Measurements from ENCODE around the gene RAB1B.

RAB1B gene

DNA sequence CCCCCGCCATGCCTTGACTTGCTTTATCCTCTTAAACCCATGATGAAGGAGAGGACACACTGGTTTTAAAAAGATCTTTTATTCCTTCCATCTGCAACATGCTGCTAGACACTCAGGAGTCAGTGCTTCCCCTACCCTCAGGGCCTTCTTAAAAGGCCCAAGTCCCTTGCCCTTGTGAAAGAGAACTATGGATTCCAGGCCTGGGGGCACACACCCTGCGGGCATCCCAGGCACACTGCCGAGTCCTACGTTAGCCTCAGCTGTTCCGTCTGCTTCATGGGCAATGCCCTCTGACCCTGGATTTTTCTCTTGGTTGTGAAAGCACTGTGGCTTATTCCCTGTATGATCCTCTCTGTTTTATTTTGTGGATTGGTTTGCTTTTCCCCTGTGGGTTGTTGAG lies 35.1 kb upstream of the RAB1B start:
- no peak overlapping the region for H3K9ac ChIP-seq (ENCODE audit: insufficient read length)
- H3K9me3 ChIP-seq (ENCODE audit: low read depth, low read length) = no peaks in the 10 kb centered on the region
- no peaks in the 10 kb centered on the region for H3K36me3 ChIP-seq (ENCODE audit: insufficient read depth, low read length)
- H3K27ac ChIP-seq = no peak overlapping the region
- no peak for TF ChIP-seq FOXP2 (optimal IDR thresholded peaks at IDR 0.05; ENCODE audit: control extremely low read depth, extremely low read length, insufficient read depth)
- TF ChIP-seq EZH2 (IDR thresholded peaks at IDR 0.05) = no peak
- no peak for TF ChIP-seq POLR2AphosphoS5 (IDR thresholded peaks at IDR 0.05; ENCODE audit: borderline replicate concordance, low read depth, low read length)
- no peak overlapping the region for H3K4me3 ChIP-seq
- no peak for DNase-seq (ENCODE audit: low read depth, low spot score)

DNA sequence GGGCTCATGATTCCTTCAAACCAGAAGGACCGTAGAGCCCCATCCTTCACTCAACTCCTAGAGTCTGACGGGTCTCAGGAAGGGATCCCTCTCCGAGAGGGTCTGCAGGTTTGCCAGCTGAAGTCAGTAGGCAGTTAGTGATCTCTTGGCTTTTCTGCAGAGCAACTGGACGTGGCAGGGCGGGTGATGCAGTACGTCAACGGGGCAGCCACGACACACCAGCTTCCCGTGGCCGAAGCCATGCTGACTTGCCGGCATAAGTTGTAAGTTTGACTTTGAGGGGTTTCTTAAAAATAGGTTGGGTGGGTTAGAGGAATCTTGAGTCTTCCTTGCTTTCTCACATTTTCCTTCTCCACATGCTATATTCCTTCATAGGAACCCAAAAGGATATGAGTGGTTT lies 33.3 kb upstream of the RAB1B start:
- no peak for DNase-seq (ENCODE audit: low read depth, low spot score)
- TF ChIP-seq EZH2 (IDR thresholded peaks at IDR 0.05) (no peak), FOXP2 (optimal IDR thresholded peaks at IDR 0.05; ENCODE audit: control extremely low read depth, extremely low read length, insufficient read depth) (no peak), POLR2AphosphoS5 (IDR thresholded peaks at IDR 0.05; ENCODE audit: borderline replicate concordance, low read depth, low read length) (no peak)
- Histone ChIP-seq H3K27ac (no peak overlapping the region), H3K9ac (ENCODE audit: insufficient read length) (no peak overlapping the region), H3K4me3 (no peak overlapping the region), H3K9me3 (ENCODE audit: low read depth, low read length) (no peaks in the 10 kb centered on the region), H3K36me3 (ENCODE audit: insufficient read depth, low read length) (no peaks in the 10 kb centered on the region; the same call in 1 of the 2 replicates)

DNA sequence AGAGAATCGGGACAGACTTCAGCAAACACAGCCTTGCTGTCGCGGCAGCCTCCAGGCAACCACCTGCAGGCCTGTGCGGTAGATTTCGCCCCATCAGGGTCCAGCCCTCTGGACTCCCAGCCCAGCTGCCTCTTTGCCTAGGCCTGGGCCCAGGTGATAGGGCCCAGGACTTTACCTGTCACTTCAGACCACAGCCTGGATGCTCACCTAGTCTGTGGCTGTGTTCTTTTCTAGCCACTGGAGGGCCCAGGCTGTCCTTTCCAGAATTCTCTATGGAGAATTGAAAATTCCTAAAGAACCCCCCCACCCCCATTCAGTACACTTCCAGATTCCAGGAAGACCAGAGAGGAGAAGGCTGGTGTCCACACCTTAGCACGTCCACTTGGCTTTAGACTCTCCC lies 30.6 kb upstream of the RAB1B start:
- Histone ChIP-seq H3K36me3 (ENCODE audit: insufficient read depth, low read length) (no peaks in the 10 kb centered on the region; the same call in 1 of the 2 replicates), H3K9ac (ENCODE audit: insufficient read length) (no peak overlapping the region), H3K9me3 (ENCODE audit: low read depth, low read length) (no peaks in the 10 kb centered on the region), H3K27ac (no peak overlapping the region), H3K4me3 (no peak overlapping the region)
- TF ChIP-seq POLR2AphosphoS5 (IDR thresholded peaks at IDR 0.05; ENCODE audit: borderline replicate concordance, low read depth, low read length) = no peak
- DNase-seq (ENCODE audit: low read depth, low spot score) = no peak

DNA sequence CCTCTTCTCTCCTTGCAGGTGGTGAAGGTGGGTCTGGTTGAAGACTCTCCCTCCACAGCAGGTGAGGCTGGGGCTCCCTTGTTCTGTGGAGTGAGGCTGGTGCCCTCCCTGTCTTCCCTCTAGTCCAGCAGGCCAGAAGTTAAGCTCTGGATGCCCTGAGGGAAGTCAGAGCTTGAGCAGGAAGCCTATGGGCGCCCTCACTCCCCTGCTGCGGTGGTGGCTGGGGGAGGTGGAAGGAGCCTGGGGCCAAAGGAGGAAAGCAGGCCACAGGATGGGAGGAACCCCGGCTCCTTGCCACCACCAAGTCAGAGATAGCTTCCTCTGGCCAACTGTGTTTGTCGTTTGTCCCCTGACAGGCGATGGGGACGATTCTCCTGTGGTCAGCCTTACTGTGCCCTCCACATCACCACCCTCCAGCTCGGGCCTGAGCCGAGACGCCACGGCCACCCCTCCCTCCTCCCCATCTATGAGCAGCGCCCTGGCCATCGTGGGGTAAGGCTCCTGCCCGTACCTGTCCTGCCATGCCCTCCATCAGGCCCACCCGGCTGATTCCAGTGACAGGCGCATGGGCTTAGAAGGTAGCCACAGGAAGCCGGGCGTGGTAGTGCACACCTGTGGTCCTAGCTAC lies 29.5 kb upstream of the RAB1B start:
- Histone ChIP-seq H3K36me3 (ENCODE audit: insufficient read depth, low read length) (no peaks in the 10 kb centered on the region; the same call in 1 of the 2 replicates), H3K4me3 (no peak overlapping the region), H3K27ac (no peak overlapping the region), H3K9ac (ENCODE audit: insufficient read length) (no peak overlapping the region), H3K9me3 (ENCODE audit: low read depth, low read length) (no peaks in the 10 kb centered on the region)
- TF ChIP-seq FOXP2 (optimal IDR thresholded peaks at IDR 0.05; ENCODE audit: control extremely low read depth, extremely low read length, insufficient read depth) (no peak), EZH2 (IDR thresholded peaks at IDR 0.05) (no peak), POLR2AphosphoS5 (IDR thresholded peaks at IDR 0.05; ENCODE audit: borderline replicate concordance, low read depth, low read length) (no peak)
- no peak for DNase-seq (ENCODE audit: low read depth, low spot score)

DNA sequence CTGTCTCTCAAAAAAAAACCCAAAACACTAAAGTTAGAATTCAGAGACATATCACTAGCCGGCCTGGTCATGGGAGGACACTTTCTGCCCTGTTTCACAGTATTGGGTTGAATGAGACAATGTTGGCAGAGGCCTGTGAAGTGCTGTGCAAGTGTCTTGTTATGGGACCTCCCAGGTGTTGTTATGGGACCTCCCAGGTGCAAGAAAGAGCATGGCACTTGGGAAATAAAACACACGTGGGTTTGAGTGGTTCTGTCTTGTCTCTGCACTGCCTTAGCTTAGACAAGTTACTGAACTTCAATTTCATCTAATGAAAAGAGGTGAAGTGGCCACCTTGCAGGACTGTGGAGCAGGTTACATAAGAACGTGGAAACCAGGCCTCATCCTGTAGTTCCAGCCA lies 28.9 kb upstream of the RAB1B start:
- Histone ChIP-seq H3K9ac (ENCODE audit: insufficient read length) (no peak overlapping the region), H3K36me3 (ENCODE audit: insufficient read depth, low read length) (no peaks in the 10 kb centered on the region; the same call in 1 of the 2 replicates), H3K27ac (no peak overlapping the region), H3K9me3 (ENCODE audit: low read depth, low read length) (no peaks in the 10 kb centered on the region), H3K4me3 (no peak overlapping the region)
- DNase-seq (ENCODE audit: low read depth, low spot score) = no peak
- TF ChIP-seq POLR2AphosphoS5 (IDR thresholded peaks at IDR 0.05; ENCODE audit: borderline replicate concordance, low read depth, low read length) (no peak), FOXP2 (optimal IDR thresholded peaks at IDR 0.05; ENCODE audit: control extremely low read depth, extremely low read length, insufficient read depth) (no peak), EZH2 (IDR thresholded peaks at IDR 0.05) (no peak)

DNA sequence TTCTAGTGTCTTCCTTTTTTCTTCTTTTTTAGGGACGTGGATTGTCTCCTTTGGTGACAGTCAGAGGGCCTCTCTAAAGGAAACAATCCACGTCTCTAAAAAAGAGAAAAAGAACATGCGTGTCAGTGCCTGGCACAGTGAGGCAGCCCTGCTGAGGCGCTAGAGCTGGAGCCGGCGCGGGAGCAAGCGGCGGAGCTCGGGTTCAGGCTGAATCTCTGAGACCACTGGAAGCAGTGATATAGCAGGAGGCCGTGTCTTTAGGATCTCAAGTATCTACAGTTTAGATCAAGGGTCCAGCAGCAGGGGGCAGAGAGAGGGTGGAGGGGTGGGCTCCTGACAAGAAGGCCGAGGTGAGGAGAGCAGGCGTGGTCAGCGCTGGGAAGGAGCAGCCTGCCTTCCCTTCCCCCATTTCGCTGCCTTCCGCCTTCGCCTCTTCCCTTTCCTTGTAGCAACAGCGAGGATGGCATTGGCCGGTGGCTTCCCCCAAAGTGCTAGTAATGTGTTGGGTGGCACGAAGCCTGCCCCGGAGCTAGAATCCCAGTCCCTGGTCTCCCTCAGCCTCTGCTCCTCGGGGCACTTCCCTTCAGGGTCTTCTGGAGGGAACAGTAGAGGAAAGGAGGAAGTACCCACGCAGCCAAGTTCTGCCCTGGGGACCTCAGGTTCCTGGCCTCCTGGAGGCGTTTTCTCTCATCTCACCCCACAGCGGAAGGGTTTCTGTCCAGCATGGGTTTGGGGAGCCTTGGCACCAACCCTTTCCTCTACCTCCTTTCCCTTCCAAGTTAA lies 28.2 kb upstream of the RAB1B start:
- H3K27ac ChIP-seq = peak overlapping the region; percentile 50; the same call in 1 of the 2 replicates
- no peaks in the 10 kb centered on the region for H3K9me3 ChIP-seq (ENCODE audit: low read depth, low read length)
- no peak overlapping the region for H3K4me3 ChIP-seq
- no peak for DNase-seq (ENCODE audit: low read depth, low spot score)
- no peak overlapping the region for H3K9ac ChIP-seq (ENCODE audit: insufficient read length)
- TF ChIP-seq FOXP2 (optimal IDR thresholded peaks at IDR 0.05; ENCODE audit: control extremely low read depth, extremely low read length, insufficient read depth) (no peak), EZH2 (IDR thresholded peaks at IDR 0.05) (no peak), POLR2AphosphoS5 (IDR thresholded peaks at IDR 0.05; ENCODE audit: borderline replicate concordance, low read depth, low read length) (no peak)
- H3K36me3 ChIP-seq (ENCODE audit: insufficient read depth, low read length) = no peaks in the 10 kb centered on the region; the same call in 1 of the 2 replicates

DNA sequence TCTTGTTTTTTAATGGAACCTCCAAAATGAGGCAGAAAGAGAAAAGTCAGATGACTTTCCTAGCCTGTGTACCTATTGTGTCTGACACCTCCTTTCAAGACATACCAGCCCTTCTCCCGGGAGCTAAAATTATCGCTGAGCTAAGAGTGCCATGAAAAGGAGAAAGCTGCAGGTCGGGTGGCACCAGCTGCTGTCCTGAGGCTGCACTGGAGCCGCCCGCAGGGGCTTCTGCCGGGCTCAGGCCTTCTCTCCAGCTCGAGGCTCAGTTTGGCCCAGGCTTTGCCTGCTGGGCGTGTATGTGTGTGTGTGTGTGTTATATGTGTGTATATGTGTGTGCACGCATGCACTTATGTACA lies 27.7 kb upstream of the RAB1B start:
- Histone ChIP-seq H3K27ac (peak overlapping the region; percentile 50; the same call in 1 of the 2 replicates), H3K36me3 (ENCODE audit: insufficient read depth, low read length) (no peaks in the 10 kb centered on the region; the same call in 1 of the 2 replicates), H3K4me3 (no peak overlapping the region), H3K9ac (ENCODE audit: insufficient read length) (no peak overlapping the region), H3K9me3 (ENCODE audit: low read depth, low read length) (no peaks in the 10 kb centered on the region)
- TF ChIP-seq EZH2 (IDR thresholded peaks at IDR 0.05) = no peak
- TF ChIP-seq POLR2AphosphoS5 (IDR thresholded peaks at IDR 0.05; ENCODE audit: borderline replicate concordance, low read depth, low read length) = no peak
- no peak for TF ChIP-seq FOXP2 (optimal IDR thresholded peaks at IDR 0.05; ENCODE audit: control extremely low read depth, extremely low read length, insufficient read depth)
- no peak for DNase-seq (ENCODE audit: low read depth, low spot score)

DNA sequence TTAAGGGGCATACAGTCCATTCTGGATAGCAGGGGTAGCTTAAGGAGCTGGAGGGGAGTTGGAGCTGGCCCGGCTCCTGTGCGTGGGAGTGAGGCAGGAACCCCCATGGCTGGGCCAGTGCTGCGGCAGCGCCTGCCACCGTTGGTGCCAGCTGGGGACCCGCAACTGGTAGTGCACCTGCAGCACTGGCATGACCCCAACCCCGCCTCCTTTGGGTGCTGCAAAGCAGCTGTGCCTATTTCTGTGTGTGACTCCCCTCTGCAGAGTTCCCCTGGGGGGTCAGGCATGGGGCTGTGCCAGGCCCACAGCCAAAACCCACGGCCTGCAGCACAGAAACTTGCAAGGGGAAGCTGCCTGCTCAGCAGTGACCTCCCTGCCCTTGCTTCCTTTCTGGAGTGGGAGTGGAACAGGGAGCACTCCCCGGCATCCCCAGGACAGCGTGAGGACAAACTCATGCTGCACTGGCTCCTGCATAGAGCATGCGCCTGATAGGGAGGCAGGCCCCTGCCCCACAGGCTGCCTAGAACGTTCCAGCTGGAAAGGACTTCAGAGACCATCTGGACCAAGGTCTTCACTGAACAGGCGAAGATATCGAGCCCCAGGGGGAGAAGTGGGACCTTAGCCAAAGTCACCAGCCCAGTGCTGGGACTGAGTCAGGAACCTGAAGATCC lies 26.2 kb upstream of the RAB1B start:
- H3K27ac ChIP-seq = no peak overlapping the region
- no peak overlapping the region for H3K4me3 ChIP-seq
- no peak overlapping the region for H3K9ac ChIP-seq (ENCODE audit: insufficient read length)
- DNase-seq (ENCODE audit: low read depth, low spot score) = no peak
- TF ChIP-seq EZH2 (IDR thresholded peaks at IDR 0.05) = no peak
- no peak for TF ChIP-seq FOXP2 (optimal IDR thresholded peaks at IDR 0.05; ENCODE audit: control extremely low read depth, extremely low read length, insufficient read depth)
- no peak for TF ChIP-seq POLR2AphosphoS5 (IDR thresholded peaks at IDR 0.05; ENCODE audit: borderline replicate concordance, low read depth, low read length)
- H3K36me3 ChIP-seq (ENCODE audit: insufficient read depth, low read length) = no peaks in the 10 kb centered on the region; the same call in 1 of the 2 replicates
- H3K9me3 ChIP-seq (ENCODE audit: low read depth, low read length) = no peaks in the 10 kb centered on the region
